ENCODE measurements around the gene FGF14.

DNA sequence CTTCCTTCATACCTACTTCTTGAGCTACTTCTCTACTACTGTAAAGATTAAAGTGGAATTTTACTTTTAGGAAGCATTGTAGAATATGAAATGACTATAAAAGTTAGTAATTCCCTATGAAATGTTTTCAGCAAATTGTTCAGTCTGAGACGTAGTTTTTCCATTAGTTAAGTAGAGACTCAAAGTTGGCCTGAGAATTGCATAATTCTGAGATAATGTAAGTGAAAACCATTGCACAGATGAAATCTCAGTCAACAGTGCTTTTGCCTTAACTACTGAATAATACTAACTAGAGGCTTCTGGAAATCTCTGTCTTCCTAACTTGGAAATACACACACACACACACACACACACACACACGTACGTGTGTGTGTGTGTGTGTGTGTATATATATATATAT is 125.9 kb downstream of the FGF14 start:
- TF ChIP-seq EZH2 (IDR thresholded peaks at IDR 0.05): no peak
- TF ChIP-seq, protein P1, sequence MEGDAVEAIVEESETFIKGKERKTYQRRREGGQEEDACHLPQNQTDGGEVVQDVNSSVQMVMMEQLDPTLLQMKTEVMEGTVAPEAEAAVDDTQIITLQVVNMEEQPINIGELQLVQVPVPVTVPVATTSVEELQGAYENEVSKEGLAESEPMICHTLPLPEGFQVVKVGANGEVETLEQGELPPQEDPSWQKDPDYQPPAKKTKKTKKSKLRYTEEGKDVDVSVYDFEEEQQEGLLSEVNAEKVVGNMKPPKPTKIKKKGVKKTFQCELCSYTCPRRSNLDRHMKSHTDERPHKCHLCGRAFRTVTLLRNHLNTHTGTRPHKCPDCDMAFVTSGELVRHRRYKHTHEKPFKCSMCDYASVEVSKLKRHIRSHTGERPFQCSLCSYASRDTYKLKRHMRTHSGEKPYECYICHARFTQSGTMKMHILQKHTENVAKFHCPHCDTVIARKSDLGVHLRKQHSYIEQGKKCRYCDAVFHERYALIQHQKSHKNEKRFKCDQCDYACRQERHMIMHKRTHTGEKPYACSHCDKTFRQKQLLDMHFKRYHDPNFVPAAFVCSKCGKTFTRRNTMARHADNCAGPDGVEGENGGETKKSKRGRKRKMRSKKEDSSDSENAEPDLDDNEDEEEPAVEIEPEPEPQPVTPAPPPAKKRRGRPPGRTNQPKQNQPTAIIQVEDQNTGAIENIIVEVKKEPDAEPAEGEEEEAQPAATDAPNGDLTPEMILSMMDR (IDR thresholded peaks at IDR 0.05): no peak

Measured in neural progenitor cell (in vitro differentiated cells).